SIG-M5 treated with dmso at 0.1 percent for 504 hours (cell line): ENCODE results near the gene SND1.
A peak's percentile ranks its signal among the peaks of the same experiment; 100 is the strongest.

Experiments used
- DNase-seq: peaks from one replicate; lab custom pipeline; 2025; ENCODE audit not compliant: unreplicated experiment; lab: John Stamatoyannopoulos, UW

The SND1 gene

GRCh38 chr7:128081808-128082207 lies 429.8 kb downstream of the SND1 start:
- DNase-seq, result no peak

DNA sequence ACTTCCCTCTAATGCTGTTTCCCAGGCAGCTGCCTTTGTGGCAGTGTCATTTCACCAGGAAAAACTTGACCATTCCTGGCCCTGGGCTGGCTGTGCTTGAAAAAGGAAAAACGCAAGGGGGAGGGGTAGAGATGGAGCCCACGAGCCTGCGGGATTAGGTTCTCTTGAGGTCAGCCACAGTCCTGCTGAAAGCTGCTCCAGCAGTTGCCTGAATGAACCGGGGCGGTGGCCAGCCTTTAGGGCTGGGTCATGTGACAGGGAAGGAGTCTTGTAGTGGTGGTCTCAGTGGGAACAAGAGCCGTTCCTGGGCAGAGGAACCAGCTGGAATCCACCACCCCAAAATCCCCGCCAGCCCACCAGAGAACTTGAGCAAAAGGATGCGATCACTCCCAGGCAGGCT lies 430.4 kb downstream of the SND1 start:
- DNase-seq, result no peak

- DNase-seq, result no peak
These were observed 433.1 kb downstream of the SND1 start for GRCh38 chr7:128084896-128085608.

DNA sequence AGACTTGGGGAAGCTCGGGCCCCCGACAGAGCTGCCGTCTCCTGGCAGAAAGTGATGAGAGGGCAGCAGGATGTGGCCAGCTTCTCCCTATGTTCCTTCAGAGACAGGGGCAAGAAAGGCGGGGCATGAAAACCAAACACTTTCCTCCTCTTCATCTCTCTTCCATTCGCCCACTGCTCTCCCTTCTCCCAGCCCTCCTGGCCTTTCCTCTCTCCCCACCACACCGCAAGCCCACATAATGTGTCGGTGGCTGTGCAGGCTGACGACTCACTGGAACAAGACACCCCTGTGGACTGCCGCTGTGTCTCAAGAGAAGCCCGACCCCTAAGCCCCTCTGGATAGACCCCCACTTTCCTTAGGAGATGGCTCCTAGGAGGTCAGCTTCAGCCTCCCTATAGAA lies 438.5 kb downstream of the SND1 start:
- DNase-seq, result no peak

DNA sequence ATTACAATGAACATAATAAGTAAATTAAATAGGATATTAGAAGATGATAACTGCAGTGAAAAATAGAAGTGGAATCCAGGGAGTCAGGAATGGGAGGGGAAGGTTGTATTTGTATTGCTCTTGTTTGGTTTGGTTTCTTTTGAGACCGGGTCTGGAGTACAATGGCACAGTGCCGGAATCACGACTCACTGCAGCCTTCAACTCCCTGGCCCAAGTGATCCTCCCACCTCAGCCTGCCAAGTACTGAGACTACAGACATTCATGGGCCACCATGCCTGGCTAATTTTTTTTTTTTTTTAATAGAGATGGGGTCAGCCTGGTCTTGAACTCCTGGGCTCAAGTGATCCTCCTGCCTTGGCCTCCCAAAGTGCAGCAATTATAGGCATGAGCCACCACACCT lies 439.1 kb downstream of the SND1 start:
- no peak for DNase-seq

GRCh38 chr7:128092221-128092620 lies 440.2 kb downstream of the SND1 start:
- DNase-seq, result no peak

DNA sequence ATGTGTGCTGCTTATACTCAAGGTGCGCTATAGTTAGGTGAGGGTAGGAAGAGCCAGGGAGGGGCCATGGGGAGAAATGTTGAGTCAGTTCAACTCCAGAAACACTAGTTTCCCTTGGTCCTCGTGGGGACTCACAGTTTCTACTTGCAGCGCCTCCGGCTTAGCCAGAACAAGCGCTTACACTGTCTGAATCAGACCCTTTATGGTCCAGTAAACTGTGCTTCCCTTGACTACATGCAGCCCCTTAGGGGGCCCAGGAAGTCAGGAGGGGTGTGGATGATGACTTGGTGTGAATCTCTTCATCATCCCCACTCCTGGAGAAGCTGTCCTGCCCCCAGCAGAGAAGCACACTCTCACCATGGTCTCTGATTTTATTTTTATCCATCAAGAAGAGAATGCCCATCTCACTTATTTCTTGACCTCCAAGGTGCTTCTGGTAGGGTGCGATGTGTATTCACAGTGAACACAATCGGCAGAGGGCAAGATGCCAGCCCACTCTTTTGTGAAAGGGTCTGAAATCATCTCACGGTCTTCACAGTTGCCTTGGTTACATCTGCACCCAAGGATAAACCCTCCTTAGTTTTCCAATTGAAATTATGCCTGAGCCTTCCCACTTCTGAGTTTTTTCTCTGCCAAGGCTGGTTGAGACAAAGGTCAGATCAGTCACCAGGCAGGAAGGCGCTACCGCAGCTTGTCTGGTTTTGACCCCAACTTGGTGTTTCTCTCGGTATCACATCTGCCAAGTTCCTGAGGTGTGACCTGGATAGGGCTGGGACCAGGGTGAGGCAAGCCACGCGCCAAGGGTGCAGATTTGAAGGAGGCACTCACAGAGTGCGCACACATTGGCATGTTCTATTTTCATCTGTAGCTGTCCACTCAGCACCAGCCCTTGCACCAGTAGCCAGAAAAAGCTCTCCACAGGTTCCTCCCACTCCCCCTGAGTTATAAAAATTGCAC lies 441.9 kb downstream of the SND1 start:
- DNase-seq, result no peak

GRCh38 chr7:128094686-128095085 lies 442.7 kb downstream of the SND1 start:
- no peak for DNase-seq

DNA sequence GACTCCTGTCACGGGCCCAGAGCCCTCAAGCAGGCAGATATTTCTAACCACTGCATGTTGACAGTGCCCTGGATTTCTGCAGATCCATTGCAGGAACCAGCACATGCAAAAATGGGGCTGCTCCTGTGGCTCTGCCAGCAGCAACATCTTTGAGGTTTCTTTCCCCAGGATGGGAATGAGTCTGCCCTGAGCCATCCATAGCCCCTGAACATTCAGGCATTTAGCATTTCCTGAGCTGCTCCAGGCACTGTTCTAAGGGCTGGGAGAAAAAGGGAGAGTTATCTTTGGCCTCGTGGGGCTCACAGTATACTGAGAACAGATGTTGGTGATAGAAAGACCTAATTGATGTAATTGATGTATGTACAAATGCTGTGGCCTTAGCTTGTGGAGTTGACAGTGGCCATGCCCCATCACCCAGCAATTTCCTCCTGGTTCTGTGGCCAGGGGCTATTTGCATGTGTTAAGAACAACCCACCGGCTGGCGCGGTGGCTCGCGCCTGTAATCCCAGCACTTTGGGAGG lies 445.3 kb downstream of the SND1 start:
- no peak for DNase-seq

DNA sequence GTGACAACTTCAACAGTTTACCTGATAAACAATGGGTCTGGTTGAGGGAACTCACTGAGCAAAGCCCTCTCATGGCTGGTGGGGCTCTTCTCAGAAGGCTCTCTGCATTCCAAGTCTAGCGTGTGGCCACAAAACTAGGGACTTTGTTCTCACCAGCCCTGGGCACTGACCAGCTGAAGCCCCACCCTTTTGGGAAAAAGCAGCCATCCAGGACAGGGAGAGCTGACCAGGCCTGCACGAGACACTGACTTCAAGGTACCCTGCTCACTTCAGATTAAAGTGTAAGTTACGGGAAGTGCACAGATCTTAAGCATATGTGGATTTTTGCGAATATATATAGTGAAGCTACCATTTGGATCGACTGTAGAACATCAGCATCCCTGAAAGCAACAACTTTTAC lies 446.6 kb downstream of the SND1 start:
- DNase-seq, result no peak

- no peak for DNase-seq
These were observed 447.2 kb downstream of the SND1 start for GRCh38 chr7:128099204-128099671.

GRCh38 chr7:128100225-128100948 lies 448.4 kb downstream of the SND1 start:
- no peak for DNase-seq

DNA sequence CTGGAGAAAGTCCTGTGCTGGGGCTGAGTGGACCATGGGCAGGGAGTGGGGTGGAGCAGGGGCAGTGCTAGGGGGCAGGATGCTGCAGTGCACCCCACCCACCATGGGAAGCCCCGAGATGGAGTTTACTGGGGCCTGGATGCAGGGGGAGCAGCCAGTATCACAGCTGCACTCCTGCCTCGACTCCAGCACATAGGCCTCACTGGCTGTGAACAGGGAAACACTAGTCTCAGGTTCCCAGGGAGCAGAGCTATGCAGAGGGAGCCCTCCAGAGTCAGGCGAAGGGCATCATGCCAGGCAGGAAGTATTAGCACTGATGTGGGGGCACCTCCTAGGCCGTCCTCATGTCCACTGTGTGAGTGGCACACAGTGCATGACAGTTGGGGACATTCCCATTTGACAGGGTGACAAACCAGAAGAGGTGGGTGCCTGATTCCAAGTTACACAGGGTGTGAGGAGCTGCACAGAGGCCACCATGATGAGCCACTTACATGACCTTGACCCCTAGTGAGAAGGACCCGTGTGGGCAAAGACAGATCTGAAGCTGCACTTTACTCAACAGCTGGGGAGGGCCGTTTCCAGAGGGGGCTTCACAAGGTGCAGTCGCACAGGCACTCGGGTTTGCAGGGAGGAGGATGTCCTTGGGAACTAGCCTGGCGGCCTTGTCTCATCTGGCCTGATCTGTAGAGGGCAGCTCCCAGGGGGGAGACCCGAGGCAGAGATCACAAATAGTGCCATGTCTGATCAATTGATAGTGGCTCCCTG lies 449.1 kb downstream of the SND1 start:
- DNase-seq, result no peak

DNA sequence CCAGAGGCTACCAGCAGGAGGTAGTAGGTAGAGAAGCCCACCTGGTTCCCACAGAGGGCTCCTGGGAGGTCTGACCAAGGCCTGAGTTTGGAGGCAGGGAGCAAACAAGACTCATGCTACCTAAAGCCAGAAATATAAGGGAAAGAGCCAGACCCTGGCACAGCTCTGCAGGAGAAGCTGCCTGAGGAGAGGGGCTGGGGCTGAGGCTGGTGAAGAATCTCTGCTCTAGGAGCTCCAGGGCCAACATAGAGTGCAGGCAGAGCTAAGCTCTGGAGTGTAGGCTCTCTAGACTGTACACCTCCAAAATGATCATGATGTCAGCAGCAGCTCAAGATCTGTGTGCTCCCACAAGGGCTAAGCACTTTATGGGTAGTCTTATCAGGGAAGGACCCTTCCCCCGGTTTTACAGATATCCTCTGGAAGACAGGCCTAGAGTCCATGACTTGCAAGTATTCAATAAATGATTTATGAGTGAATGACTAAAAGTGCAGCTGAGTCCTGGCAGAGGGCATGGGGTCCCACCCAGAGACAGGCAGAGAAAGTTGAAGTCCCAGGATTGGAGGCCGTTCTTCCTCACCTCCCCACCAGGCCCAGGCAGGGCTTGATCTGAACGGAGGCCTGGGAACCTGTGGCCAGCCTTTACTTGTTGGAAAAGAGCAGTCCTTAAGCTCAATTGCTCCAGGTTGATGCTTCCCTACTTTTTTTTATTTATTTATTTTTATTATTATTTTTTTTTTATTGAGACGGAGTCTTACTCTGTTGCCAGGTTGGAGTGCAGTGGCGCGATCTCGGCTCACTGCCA lies 450.7 kb downstream of the SND1 start:
- no peak for DNase-seq

- no peak for DNase-seq
These were observed 451.6 kb downstream of the SND1 start for GRCh38 chr7:128103498-128104107.

DNA sequence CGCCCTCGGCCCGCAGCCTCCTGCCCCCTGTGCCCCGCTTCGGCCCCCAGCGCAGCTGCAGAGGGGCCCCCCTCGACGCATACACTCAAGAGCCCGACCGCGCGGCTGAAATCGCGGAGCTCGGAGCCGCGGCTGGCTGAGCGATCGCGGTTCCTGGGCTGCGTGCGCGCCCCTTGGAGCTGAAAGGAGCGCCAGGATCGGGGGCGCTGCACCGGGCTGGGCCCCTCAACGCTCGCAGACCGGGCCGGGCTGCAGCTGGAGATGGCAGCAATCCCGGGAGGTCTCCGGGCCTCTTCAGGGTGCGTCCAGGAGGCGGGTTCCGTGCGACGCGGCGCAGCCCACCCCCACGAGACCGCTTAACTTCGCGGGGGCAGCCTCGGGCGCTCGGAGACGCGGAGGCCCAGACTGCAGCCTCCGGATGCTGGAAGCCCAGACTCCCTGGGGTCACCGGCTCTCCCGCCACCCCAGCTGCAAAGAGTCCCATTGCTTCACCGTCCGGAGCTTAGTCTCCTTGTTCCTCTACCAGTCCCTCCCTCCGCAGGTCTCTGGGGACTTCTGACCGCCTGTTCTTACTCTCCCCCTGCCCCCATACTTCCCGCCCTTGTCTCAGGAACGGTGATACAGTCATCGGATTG lies 452.2 kb downstream of the SND1 start:
- DNase-seq, result peak; percentile 24

DNA sequence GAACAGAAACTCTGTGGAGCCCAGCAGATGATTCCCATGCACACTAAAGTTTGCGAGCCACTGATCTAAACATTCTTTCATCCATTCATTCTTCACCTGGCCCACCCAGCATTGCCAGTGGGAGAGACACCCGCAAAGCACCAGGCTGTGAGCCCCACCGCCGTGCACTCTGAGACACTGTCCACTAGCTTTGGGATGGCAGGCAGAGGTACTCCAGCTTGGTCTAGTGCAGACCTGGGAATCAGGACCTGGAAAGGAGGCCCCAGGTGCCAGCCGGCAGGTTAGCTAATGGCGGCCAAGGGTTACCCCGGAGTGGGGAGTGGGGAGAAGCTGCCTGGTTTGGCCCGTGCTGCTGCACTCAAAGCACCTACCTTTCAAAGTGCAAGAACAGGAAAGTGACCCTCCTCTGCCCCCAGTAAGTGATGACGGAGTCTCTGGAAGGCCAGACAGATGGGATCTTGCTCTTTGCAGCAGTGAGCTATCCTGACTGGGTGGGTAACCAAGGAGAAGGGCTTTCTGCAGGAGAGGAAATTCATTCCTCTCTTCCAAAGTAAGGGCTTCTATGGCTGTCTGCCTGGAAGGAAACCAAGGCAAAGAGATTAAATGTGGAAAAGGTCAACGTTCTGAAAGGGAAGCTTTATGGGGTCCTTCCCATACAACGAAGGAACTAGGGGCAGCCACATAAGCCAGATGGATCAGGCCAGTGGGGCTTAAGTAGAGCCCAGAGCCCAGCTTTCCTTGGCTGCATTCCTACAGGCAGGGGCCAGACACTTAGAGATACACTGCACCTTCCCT lies 453.4 kb downstream of the SND1 start:
- no peak for DNase-seq

GRCh38 chr7:128106821-128107220 lies 454.8 kb downstream of the SND1 start:
- DNase-seq, result no peak
